Prostate gland (tissue), 2 donors: ENCODE data around the gene CHCHD3.

ENCODE experiments used
- POLR2A ChIP-seq: fragments of 450-650 bp; IDR thresholded peaks from one replicate; pipeline ENCODE4 v1.6.1; 2016; ENCODE audit warnings: antibody characterized with exemption, mild to moderate bottlenecking
- TF ChIP-seq, protein P1 (sequence below), 4 experiments: fragments of 200-600 bp in 2 of 4; fragments of 450-650 bp in 2 of 4; sonication (generic) in 2 of 4; IDR thresholded peaks; 1 replicate in 3 of 4; 2 replicates in 1 of 4; pipeline ENCODE4 v1.5.1; 2016 to 2019; ENCODE audit warnings: antibody characterized with exemption in 4 of 4, mild to moderate bottlenecking in 2 of 4, moderate library complexity in 2 of 4

DNA sequence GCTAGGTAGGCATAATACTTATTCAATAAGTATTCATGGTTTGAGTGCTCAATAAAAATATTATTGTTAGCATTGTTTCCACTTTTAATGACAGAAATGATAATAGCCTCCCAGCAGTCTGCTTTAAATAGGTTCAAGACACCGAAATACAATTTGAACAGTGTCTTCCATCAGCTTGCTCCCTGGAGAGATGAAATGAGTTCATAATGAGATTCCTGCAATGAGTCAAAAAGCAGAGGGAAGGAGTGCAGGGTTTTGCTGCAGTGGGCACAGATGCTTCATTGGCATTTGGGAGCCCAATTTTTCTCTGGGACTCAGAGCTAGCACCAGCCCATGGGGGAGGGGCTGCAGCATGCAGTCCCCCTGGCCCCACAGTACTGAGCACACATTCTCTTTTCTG, 32.6 kb upstream of the CHCHD3 start:
- TF ChIP-seq, protein P1, sequence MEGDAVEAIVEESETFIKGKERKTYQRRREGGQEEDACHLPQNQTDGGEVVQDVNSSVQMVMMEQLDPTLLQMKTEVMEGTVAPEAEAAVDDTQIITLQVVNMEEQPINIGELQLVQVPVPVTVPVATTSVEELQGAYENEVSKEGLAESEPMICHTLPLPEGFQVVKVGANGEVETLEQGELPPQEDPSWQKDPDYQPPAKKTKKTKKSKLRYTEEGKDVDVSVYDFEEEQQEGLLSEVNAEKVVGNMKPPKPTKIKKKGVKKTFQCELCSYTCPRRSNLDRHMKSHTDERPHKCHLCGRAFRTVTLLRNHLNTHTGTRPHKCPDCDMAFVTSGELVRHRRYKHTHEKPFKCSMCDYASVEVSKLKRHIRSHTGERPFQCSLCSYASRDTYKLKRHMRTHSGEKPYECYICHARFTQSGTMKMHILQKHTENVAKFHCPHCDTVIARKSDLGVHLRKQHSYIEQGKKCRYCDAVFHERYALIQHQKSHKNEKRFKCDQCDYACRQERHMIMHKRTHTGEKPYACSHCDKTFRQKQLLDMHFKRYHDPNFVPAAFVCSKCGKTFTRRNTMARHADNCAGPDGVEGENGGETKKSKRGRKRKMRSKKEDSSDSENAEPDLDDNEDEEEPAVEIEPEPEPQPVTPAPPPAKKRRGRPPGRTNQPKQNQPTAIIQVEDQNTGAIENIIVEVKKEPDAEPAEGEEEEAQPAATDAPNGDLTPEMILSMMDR (IDR thresholded peaks at IDR 0.05) = no peak
- no peak for TF ChIP-seq POLR2A
